Gastrocnemius medialis (tissue), 4 donors: ENCODE measurements around the gene TNC.

Experiments
- POLR2A ChIP-seq, 2 donors: fragments of 450-650 bp; IDR thresholded peaks; one replicate each; pipeline ENCODE4 v1.6.1; 2017; ENCODE audit warnings: antibody characterized with exemption in 2 of 2, mild to moderate bottlenecking in 2 of 2, moderate library complexity in 2 of 2
- TF ChIP-seq, protein P1 (sequence below), 5 experiments: fragments of 450-650 bp in 3 of 5; fragments of 200-600 bp in 2 of 5; sonication (generic) in 2 of 5; IDR thresholded peaks in 4 of 5; conservative IDR thresholded peaks in 1 of 5; 1 replicate in 4 of 5; 2 replicates in 1 of 5; pipeline ENCODE4 v1.5.1; 2016 to 2019; ENCODE audit warnings: antibody characterized with exemption in 5 of 5, mild to moderate bottlenecking in 3 of 5, moderate library complexity in 3 of 5

DNA sequence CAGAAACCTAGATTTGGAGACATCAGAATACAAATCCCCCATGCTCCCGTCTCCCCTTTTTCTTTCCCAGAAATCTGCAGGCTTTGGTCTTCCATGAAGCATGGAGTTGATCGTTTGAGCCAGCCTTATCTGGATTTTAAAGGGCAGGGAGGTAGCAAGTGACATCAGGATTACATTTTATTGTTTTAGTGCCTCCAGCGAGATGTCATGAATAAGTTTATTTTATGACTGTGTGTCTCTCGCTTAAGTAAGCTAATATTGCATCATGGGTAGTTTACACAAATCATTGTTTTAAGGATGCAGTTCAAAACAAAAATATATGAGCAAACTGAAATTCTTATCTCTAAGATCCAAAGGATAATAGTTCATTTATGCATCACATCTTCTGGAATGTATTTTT is 136.9 kb downstream of the TNC start:
- no peak for TF ChIP-seq POLR2A (IDR thresholded peaks at IDR 0.05)
- TF ChIP-seq, protein P1, sequence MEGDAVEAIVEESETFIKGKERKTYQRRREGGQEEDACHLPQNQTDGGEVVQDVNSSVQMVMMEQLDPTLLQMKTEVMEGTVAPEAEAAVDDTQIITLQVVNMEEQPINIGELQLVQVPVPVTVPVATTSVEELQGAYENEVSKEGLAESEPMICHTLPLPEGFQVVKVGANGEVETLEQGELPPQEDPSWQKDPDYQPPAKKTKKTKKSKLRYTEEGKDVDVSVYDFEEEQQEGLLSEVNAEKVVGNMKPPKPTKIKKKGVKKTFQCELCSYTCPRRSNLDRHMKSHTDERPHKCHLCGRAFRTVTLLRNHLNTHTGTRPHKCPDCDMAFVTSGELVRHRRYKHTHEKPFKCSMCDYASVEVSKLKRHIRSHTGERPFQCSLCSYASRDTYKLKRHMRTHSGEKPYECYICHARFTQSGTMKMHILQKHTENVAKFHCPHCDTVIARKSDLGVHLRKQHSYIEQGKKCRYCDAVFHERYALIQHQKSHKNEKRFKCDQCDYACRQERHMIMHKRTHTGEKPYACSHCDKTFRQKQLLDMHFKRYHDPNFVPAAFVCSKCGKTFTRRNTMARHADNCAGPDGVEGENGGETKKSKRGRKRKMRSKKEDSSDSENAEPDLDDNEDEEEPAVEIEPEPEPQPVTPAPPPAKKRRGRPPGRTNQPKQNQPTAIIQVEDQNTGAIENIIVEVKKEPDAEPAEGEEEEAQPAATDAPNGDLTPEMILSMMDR (IDR thresholded peaks at IDR 0.05 in 4 of 5, conservative IDR thresholded peaks at IDR 0.05 in 1 of 5): no peak
